ENCODE results near the gene EIF3I. TPM values are rescaled to one million over a fixed set of nuclear protein-coding genes. Genes with fewer than 3 reads are reported as not detected.

EIF3I gene
- 100 to 1,000 TPM; 128 to 189 (median 169) TPM for total RNA-seq

DNA sequence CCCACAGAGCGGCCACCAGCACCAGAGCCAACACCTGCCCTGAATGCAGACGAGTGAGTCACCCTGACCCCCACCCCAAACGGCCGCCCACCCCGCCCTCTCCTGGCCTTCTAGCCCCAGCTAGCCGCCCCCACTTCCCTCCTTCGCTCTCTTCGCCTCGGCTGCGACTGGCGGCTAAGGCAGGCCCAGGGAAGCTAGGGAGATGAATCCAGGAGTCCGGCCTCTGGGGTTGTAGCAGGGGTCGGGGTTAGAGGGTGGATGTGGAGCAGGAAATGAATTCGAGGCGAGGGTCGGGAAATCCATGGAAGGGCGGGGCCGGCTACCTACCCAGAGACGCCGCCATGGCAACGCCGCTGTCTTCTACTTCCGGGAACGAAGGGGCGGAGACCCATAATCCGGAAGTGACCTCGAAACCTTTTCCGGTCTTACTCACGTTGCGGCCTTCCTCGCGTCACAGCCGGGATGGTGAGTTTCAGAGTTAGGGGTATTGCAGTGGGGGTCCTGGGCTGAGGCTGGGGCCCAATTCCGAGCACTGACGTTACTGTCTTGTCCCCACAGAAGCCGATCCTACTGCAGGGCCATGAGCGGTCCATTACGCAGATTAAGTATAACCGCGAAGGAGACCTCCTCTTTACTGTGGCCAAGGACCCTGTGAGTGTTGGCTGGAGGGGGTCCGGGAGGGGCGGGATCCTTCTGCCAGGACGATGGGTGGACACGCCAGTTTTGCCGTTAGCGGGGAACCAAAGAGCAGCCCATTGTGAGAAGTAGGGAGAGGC, at the start of gene EIF3I, which contains the start of gene TMEM234:
Gene EIF3I, plus strand, starts transcription at position 428 of the 776 bp plus-strand sequence. Its CDS starts 35 bp downstream, at position 463.
Gene TMEM234, minus strand, starts transcription at position 374 of the 776 bp plus-strand sequence. Its CDS starts 31 bp downstream, at position 343.
- TF ChIP-seq, protein P1, sequence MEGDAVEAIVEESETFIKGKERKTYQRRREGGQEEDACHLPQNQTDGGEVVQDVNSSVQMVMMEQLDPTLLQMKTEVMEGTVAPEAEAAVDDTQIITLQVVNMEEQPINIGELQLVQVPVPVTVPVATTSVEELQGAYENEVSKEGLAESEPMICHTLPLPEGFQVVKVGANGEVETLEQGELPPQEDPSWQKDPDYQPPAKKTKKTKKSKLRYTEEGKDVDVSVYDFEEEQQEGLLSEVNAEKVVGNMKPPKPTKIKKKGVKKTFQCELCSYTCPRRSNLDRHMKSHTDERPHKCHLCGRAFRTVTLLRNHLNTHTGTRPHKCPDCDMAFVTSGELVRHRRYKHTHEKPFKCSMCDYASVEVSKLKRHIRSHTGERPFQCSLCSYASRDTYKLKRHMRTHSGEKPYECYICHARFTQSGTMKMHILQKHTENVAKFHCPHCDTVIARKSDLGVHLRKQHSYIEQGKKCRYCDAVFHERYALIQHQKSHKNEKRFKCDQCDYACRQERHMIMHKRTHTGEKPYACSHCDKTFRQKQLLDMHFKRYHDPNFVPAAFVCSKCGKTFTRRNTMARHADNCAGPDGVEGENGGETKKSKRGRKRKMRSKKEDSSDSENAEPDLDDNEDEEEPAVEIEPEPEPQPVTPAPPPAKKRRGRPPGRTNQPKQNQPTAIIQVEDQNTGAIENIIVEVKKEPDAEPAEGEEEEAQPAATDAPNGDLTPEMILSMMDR (IDR thresholded peaks at IDR 0.05): no peak
- TF ChIP-seq POLR2A (IDR thresholded peaks at IDR 0.05): peak in 1 of 2 donors; percentile 55
- DNase-seq (ENCODE audit: low spot score in 2 of 2): peak; percentile 93 to 99
- peak within 1 kb of the TSS; percentile 98 for H3K4me3 ChIP-seq (ENCODE audit: low read depth, poor library complexity, severe bottlenecking)
- WGBS, 2 donors: 0 to 1% methylated on average over 39 to 46 of the region's 46 CpGs
- intact Hi-C loops (cut with DNase I; ENCODE audit: low total_unique reads): no loop called here

DNA sequence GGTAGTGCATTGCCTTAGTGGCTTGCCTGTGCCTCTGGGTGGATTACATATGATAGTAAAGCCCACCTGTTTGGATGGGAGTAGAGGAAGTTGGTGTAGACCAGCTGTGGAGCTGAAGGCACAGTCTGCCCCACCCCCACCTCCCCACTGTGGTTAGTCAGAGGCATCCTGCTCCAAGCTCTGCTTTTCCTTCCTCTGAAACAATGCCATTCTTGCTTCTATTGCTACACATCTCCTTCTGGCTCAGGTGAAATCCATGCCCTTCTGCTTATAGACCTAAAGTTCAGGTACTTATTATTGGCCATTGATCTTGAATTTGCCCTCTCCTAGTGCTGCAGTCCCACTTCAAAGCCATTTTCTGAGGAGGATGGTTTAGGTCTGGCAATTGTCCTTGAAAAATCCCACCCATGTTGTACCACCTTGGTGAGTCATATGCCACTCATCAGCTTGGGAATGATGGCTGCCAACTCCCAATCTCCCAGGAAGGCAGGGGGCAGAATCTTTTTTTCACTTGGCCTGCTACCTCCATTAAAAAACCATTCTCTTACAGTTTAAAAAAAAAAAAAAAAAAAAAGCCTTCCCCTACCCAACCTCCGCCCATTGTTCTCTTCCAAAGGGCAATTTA, 49.5 kb upstream of the EIF3I start:
- intact Hi-C loops (cut with DNase I; ENCODE audit: low total_unique reads): no loop called here
- 84 to 87% methylated on average over 1 of the region's 1 CpG for WGBS, 2 donors

DNA sequence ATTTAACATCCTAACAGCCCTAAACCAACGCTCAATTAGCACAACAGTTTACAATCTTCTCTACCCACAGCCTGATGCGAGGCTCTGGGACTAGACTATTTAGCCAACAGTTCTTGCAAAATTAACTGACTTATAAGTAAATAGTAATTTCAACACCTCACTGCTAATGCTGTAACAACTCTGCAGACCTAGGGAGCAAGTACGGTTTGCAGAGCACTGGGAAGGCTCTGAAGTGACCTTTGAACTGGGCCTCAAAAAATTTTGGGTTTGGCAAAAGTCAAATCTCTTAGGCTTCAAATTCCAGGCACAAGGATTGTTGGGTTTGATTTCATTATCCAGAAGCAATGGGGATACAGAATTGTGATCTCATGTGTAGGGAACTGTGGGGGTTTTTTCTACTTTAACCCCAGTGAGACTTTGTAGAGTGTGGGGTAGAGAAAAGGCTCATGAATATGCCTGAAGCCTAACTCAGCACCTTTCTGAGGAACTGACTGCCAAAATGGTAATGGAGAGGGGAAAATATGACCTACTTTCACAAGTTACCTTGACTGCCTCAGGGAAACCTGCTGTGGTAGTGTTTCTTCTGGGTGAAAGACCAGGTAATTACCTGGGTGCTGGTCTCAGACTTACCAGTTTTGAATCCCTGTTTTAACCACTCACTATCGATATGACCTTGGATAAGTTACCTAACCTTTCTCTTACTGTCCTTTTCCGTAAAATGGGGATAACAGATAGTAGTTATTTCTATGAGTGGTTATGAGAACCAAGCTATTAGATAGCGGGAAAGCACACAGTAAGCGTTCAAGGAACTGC, 43.6 kb upstream of the EIF3I start:
- no peak for TF ChIP-seq POLR2A (IDR thresholded peaks at IDR 0.05)
- TF ChIP-seq, protein P1 (IDR thresholded peaks at IDR 0.05): no peak
- WGBS, 2 donors: 71 to 75% methylated on average over 7 of the region's 7 CpGs
- intact Hi-C loops (cut with DNase I; ENCODE audit: low total_unique reads): no loop called here
- DNase-seq (ENCODE audit: low spot score in 2 of 2): no peak
- no peak overlapping the region for H3K4me3 ChIP-seq (ENCODE audit: low read depth, poor library complexity, severe bottlenecking)

More for the DNA sequence above, 49.5 kb upstream of the EIF3I start:
- TF ChIP-seq, protein P1 (IDR thresholded peaks at IDR 0.05): no peak
- no peak for TF ChIP-seq POLR2A (IDR thresholded peaks at IDR 0.05)
- DNase-seq (ENCODE audit: low spot score in 2 of 2): no peak
- no peak overlapping the region for H3K4me3 ChIP-seq (ENCODE audit: low read depth, poor library complexity, severe bottlenecking)

DNA sequence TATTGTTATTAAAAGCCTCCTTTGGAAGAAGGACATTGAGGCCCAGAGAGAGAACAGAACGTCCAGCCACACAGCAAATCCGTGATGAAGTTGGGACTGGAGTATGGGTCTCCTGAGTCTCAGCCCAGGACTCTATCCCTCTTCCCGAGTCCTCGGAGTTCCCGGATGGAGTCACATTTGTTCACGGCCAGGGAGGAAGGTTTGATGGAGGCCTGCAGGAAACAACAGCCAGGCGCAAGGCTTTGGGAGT, 43.1 kb upstream of the EIF3I start:
- TF ChIP-seq, protein P1 (IDR thresholded peaks at IDR 0.05): no peak
- no peak for TF ChIP-seq POLR2A (IDR thresholded peaks at IDR 0.05)
- WGBS, 2 donors: 4 to 8% methylated on average over 7 of the region's 7 CpGs
- no peak for DNase-seq (ENCODE audit: low spot score in 2 of 2)
- intact Hi-C loops (cut with DNase I; ENCODE audit: low total_unique reads): no loop called here
- no peak overlapping the region for H3K4me3 ChIP-seq (ENCODE audit: low read depth, poor library complexity, severe bottlenecking)

GRCh38 chr1:32179443-32180185, 42.6 kb upstream of the EIF3I start, which contains the start of gene TXLNA:
Gene TXLNA (plus strand): TSS chr1:32179675. CDS start chr1:32180346, 671 bp downstream.
- peak; percentile 90 to 98 for DNase-seq (ENCODE audit: low spot score in 2 of 2)
- intact Hi-C loops (cut with DNase I; ENCODE audit: low total_unique reads): no loop called here
- no peak for TF ChIP-seq POLR2A (IDR thresholded peaks at IDR 0.05)
- TF ChIP-seq, protein P1 (IDR thresholded peaks at IDR 0.05): no peak
- peak within 1 kb of the TSS; percentile 48 for H3K4me3 ChIP-seq (ENCODE audit: low read depth, poor library complexity, severe bottlenecking)
- 0 to 1% methylated on average over 37 to 45 of the region's 79 CpGs for WGBS, 2 donors

Measured in lower leg skin (tissue), 4 donors.